Nephron progenitor cell (in vitro differentiated cells): ENCODE results near the gene SLC44A4.
A peak's percentile ranks its signal among the peaks of the same experiment; 100 is the strongest.

Experiments used
- DNase-seq: peaks from one replicate; pipeline ENCODE4 v3.0.0; 2021
- H3K27ac Mint-ChIP-seq: 2 replicates; pipeline ENCODE4 v1.8.0; 2021; ENCODE audit warnings: mild to moderate bottlenecking, moderate library complexity, mixed read lengths
- H3K27me3 Mint-ChIP-seq: 2 replicates; pipeline ENCODE4 v1.8.0; 2021; ENCODE audit warnings: mild to moderate bottlenecking, low read depth, mixed read lengths; ENCODE audit not compliant: poor library complexity
- H3K36me3 Mint-ChIP-seq: 2 replicates; pipeline ENCODE4 v1.8.0; 2021; ENCODE audit warnings: low read depth, mixed read lengths
- H3K4me1 Mint-ChIP-seq: 2 replicates; pipeline ENCODE4 v1.8.0; 2021; ENCODE audit warnings: mixed read lengths
- H3K4me3 Mint-ChIP-seq: 2 replicates; pipeline ENCODE4 v1.8.0; 2021; ENCODE audit warnings: mild to moderate bottlenecking, moderate library complexity, mixed read lengths
- H3K9me3 Mint-ChIP-seq: 2 replicates; pipeline ENCODE4 v1.8.0; 2021; ENCODE audit warnings: mild to moderate bottlenecking, moderate library complexity, mixed read lengths
- CTCF ChIP-seq: fragments of 200-600 bp; sonication (generic); IDR thresholded peaks from 2 replicates; pipeline ENCODE4 v1.5.0; 2021; ENCODE audit warnings: antibody characterized with exemption

Gene SLC44A4

GRCh38 chr6:31875877-31876276 is 2.9 kb downstream of the SLC44A4 start:
- Mint-ChIP-seq H3K27ac (no peak overlapping the region), H3K9me3 (no peaks in the 10 kb centered on the region), H3K4me1 (peaks cover 41% of the 10 kb centered on the region), H3K4me3 (no peak overlapping the region), H3K36me3 (peaks cover 18% of the 10 kb centered on the region), H3K27me3 (peaks cover 8% of the 10 kb centered on the region)
- TF ChIP-seq CTCF = no peak
- DNase-seq = no peak

GRCh38 chr6:31874836-31875572 is 3.8 kb downstream of the SLC44A4 start:
- TF ChIP-seq CTCF = no peak
- peaks cover 48% of the 10 kb centered on the region for H3K4me1 Mint-ChIP-seq
- peaks cover 10% of the 10 kb centered on the region for H3K36me3 Mint-ChIP-seq
- no peak overlapping the region for H3K4me3 Mint-ChIP-seq
- no peak overlapping the region for H3K27ac Mint-ChIP-seq
- no peak for DNase-seq
- peaks cover 8% of the 10 kb centered on the region for H3K27me3 Mint-ChIP-seq
- H3K9me3 Mint-ChIP-seq = no peaks in the 10 kb centered on the region

- no peak overlapping the region for H3K4me3 Mint-ChIP-seq
Observed at GRCh38 chr6:31874084-31874670, 4.6 kb downstream of the SLC44A4 start.

GRCh38 chr6:31871046-31871659 is 7.6 kb downstream of the SLC44A4 start:
- Mint-ChIP-seq H3K4me3 (no peak overlapping the region), H3K36me3 (no peaks in the 10 kb centered on the region)

More at GRCh38 chr6:31874084-31874670, 4.6 kb downstream of the SLC44A4 start:
- Mint-ChIP-seq H3K4me1 (peaks cover 49% of the 10 kb centered on the region), H3K9me3 (no peaks in the 10 kb centered on the region), H3K36me3 (peaks cover 2% of the 10 kb centered on the region), H3K27me3 (peaks cover 8% of the 10 kb centered on the region), H3K27ac (no peak overlapping the region)
- no peak for TF ChIP-seq CTCF
- no peak for DNase-seq

GRCh38 chr6:31870385-31870921 is 8.3 kb downstream of the SLC44A4 start:
- peaks cover 38% of the 10 kb centered on the region for H3K4me1 Mint-ChIP-seq
- no peak for TF ChIP-seq CTCF
- H3K9me3 Mint-ChIP-seq = no peaks in the 10 kb centered on the region
- H3K27me3 Mint-ChIP-seq = peaks cover 7% of the 10 kb centered on the region
- H3K4me3 Mint-ChIP-seq = no peak overlapping the region
- no peak for DNase-seq
- H3K27ac Mint-ChIP-seq = no peak overlapping the region
- H3K36me3 Mint-ChIP-seq = no peaks in the 10 kb centered on the region

More at GRCh38 chr6:31871046-31871659, 7.6 kb downstream of the SLC44A4 start:
- peak overlapping the region; percentile 88 for H3K27ac Mint-ChIP-seq
- no peak for TF ChIP-seq CTCF
- H3K9me3 Mint-ChIP-seq = no peaks in the 10 kb centered on the region
- DNase-seq = no peak
- H3K27me3 Mint-ChIP-seq = peaks cover 8% of the 10 kb centered on the region
- H3K4me1 Mint-ChIP-seq = peaks cover 36% of the 10 kb centered on the region
